Mucosa of stomach (tissue), 1 donor: ENCODE results near the gene PGRMC2.

ENCODE experiments used
- H3K27me3 ChIP-seq: one replicate; pipeline ENCODE4 v1.7.0; 2013; ENCODE audit warnings: mild to moderate bottlenecking, low read length; ENCODE audit not compliant: control insufficient read depth, insufficient read depth
- H3K36me3 ChIP-seq: one replicate; pipeline ENCODE4 v1.7.0; 2013; ENCODE audit warnings: low read length; ENCODE audit not compliant: control insufficient read depth, insufficient read depth
- H3K4me1 ChIP-seq: one replicate; pipeline ENCODE4 v1.7.0; 2013; ENCODE audit warnings: mild to moderate bottlenecking, low read length; ENCODE audit not compliant: control insufficient read depth, insufficient read depth
- H3K4me3 ChIP-seq: one replicate; pipeline ENCODE4 v1.7.0; 2013; ENCODE audit warnings: low read length
- H3K9ac ChIP-seq: one replicate; pipeline ENCODE4 v1.7.0; 2013; ENCODE audit warnings: mild to moderate bottlenecking, low read length, moderate library complexity
- H3K9me3 ChIP-seq: one replicate; pipeline ENCODE4 v1.7.0; 2013; ENCODE audit warnings: mild to moderate bottlenecking, low read length, moderate library complexity; ENCODE audit not compliant: control insufficient read depth
- donor health status: Pancreatic carcinoma.

Gene PGRMC2

GRCh38 chr4:128315756-128316520, 28.3 kb upstream of the PGRMC2 start:
- Histone ChIP-seq H3K36me3 (no peaks in the 10 kb centered on the region), H3K9me3 (no peaks in the 10 kb centered on the region), H3K27me3 (no peaks in the 10 kb centered on the region)

GRCh38 chr4:128311659-128312403, 24.2 kb upstream of the PGRMC2 start:
- Histone ChIP-seq H3K9me3 (no peaks in the 10 kb centered on the region), H3K4me1 (peaks cover 54% of the 10 kb centered on the region), H3K9ac (peak overlapping the region; percentile 18), H3K36me3 (no peaks in the 10 kb centered on the region), H3K27me3 (no peaks in the 10 kb centered on the region), H3K4me3 (no peak overlapping the region)

More at GRCh38 chr4:128315756-128316520, 28.3 kb upstream of the PGRMC2 start:
- Histone ChIP-seq H3K9ac (no peak overlapping the region), H3K4me3 (no peak overlapping the region), H3K4me1 (peaks cover 19% of the 10 kb centered on the region)

GRCh38 chr4:128310266-128310697, 22.7 kb upstream of the PGRMC2 start:
- H3K4me3 ChIP-seq = no peak overlapping the region
- H3K36me3 ChIP-seq = no peaks in the 10 kb centered on the region
- H3K9me3 ChIP-seq = no peaks in the 10 kb centered on the region
- H3K27me3 ChIP-seq = no peaks in the 10 kb centered on the region
- H3K4me1 ChIP-seq = peaks cover 63% of the 10 kb centered on the region
- H3K9ac ChIP-seq = no peak overlapping the region

DNA sequence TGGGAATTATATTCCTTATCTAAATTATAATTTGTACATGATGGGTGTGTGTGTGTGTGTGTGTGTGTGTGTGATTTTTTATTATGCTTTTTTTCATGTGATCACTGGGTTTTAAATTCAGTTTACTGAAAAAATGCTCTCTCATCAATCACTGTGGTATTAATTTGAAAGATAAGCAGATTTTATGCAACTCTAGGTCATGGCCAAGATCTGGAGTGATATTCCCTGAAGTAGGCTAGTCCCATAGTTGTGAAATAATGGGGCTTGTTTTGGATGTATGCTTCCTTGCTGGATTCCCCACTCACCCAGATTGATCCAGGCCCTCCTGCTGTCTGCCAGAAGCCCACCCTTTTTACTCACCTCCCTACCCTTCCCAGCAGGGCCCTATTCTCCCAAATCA, 22.0 kb upstream of the PGRMC2 start:
- Histone ChIP-seq H3K27me3 (no peaks in the 10 kb centered on the region), H3K36me3 (no peaks in the 10 kb centered on the region), H3K9ac (no peak overlapping the region), H3K4me1 (peaks cover 63% of the 10 kb centered on the region), H3K4me3 (no peak overlapping the region), H3K9me3 (no peaks in the 10 kb centered on the region)

DNA sequence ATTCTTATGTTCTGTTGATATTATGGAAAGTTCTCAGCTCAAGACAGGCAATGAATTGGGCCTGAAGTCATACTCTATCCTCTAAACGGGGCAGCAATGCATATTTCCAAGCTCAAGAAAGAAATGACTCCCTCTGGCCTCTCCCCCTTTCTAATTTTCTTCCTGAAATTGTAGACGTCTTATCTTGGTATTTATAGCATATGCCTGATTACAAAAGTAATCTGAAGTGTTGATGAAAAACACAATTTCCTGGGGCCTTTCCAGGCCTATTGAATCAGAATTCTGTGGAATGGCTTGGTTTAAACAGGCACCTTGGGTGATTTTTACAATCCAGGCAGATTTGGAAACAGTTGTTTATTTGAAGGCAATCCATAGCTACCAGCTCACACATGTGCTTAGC, 21.4 kb upstream of the PGRMC2 start:
- peaks cover 63% of the 10 kb centered on the region for H3K4me1 ChIP-seq
- H3K9ac ChIP-seq = no peak overlapping the region
- H3K4me3 ChIP-seq = no peak overlapping the region
- no peaks in the 10 kb centered on the region for H3K36me3 ChIP-seq
- no peaks in the 10 kb centered on the region for H3K27me3 ChIP-seq
- H3K9me3 ChIP-seq = no peaks in the 10 kb centered on the region

DNA sequence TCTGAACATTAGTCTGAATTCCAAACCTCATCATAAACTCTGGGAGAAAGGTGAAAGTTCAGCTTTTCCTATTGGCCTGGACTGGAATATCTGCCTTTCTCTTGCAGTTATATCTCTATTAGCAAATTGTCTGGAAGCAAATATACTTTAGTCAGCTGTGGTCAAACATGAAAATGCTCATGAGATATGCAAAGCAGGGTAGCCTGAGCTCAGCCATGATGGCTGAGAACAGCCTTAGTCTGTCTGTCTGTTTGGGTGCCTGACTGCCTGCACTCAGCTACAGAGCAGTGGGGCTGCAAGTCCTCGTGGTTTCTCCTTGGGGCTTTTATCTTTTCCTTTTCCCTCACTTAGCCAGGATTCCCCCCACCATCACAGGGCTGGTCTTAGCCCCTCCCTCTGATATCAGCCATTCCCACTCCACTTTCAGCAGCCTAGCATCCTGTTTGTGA, 19.5 kb upstream of the PGRMC2 start:
- no peak overlapping the region for H3K9ac ChIP-seq
- no peaks in the 10 kb centered on the region for H3K36me3 ChIP-seq
- H3K4me1 ChIP-seq = peaks cover 53% of the 10 kb centered on the region
- no peak overlapping the region for H3K4me3 ChIP-seq
- no peaks in the 10 kb centered on the region for H3K27me3 ChIP-seq
- no peaks in the 10 kb centered on the region for H3K9me3 ChIP-seq

DNA sequence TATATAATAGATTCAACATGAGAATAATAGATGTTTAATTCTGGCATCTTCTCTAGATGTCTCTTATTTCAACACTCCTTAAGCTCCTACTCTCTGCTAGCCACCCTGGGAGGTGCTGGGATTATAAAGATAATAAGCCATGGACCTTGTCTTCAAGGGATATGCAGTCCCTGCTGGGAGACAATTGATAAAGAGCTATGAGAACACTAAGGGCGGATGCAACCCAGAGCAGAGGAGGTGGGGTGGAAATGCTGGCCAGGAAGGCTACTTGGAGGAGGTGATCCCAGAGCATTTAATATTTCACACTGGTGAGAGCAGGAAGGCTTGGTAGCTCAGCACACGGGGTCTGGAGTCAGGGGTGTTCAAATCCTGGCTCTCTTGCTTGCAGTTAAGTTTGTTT, 18.3 kb upstream of the PGRMC2 start:
- Histone ChIP-seq H3K4me3 (no peak overlapping the region), H3K36me3 (no peaks in the 10 kb centered on the region), H3K4me1 (peaks cover 45% of the 10 kb centered on the region), H3K9me3 (no peaks in the 10 kb centered on the region), H3K27me3 (no peaks in the 10 kb centered on the region), H3K9ac (no peak overlapping the region)

GRCh38 chr4:128303986-128304385, 16.4 kb upstream of the PGRMC2 start:
- Histone ChIP-seq H3K9me3 (no peaks in the 10 kb centered on the region), H3K27me3 (no peaks in the 10 kb centered on the region), H3K4me3 (no peak overlapping the region), H3K9ac (no peak overlapping the region), H3K4me1 (peaks cover 29% of the 10 kb centered on the region), H3K36me3 (no peaks in the 10 kb centered on the region)

GRCh38 chr4:128303405-128303785, 15.8 kb upstream of the PGRMC2 start:
- peaks cover 28% of the 10 kb centered on the region for H3K4me1 ChIP-seq
- H3K9ac ChIP-seq = no peak overlapping the region
- no peaks in the 10 kb centered on the region for H3K9me3 ChIP-seq
- no peaks in the 10 kb centered on the region for H3K27me3 ChIP-seq
- no peaks in the 10 kb centered on the region for H3K36me3 ChIP-seq
- H3K4me3 ChIP-seq = no peak overlapping the region

GRCh38 chr4:128301979-128302378, 14.4 kb upstream of the PGRMC2 start:
- Histone ChIP-seq H3K9ac (no peak overlapping the region), H3K36me3 (no peaks in the 10 kb centered on the region), H3K4me3 (no peak overlapping the region), H3K4me1 (peaks cover 32% of the 10 kb centered on the region), H3K9me3 (no peaks in the 10 kb centered on the region), H3K27me3 (no peaks in the 10 kb centered on the region)

DNA sequence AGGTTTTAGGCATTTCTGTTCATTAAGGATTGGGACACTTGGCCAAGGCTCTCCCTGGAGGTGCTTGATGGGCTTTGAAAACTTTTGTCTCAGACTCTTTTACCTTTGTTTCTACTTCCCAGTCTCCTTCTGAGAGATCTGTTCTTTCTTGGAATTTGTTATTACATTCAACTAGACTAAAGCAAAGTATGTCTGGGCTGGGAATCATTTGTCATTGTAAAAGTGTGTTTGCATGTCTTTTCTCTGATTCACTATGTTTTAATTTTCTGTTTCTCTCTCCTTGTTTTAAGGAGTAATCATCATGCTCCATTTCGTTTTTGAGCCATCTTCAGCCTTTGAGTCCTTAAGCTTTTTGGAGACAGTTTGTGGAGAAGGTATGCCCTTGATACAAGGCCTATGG, 12.2 kb upstream of the PGRMC2 start:
- Histone ChIP-seq H3K36me3 (no peaks in the 10 kb centered on the region), H3K27me3 (no peaks in the 10 kb centered on the region), H3K4me1 (peaks cover 31% of the 10 kb centered on the region), H3K9me3 (no peaks in the 10 kb centered on the region), H3K4me3 (no peak overlapping the region), H3K9ac (no peak overlapping the region)

DNA sequence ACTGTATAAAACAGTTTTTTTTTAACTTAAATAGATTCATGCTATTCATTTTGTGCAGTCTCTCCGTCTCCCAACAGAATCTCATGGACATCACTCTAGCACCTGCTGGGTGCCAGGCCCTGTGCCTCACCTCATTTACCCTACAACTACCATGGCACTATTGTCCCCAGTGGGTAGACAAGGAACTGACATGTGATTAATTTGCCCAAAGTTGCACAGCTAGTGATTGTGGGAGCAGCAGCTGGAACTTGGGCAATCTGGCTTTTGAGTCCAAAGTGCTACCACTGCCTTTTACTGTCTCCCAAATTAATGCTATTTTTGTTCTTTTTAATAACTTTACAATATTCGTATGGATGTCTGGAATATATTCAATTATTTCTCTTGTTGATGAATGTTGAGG, 11.2 kb upstream of the PGRMC2 start:
- Histone ChIP-seq H3K4me1 (peaks cover 37% of the 10 kb centered on the region), H3K4me3 (no peak overlapping the region), H3K27me3 (no peaks in the 10 kb centered on the region), H3K9ac (no peak overlapping the region), H3K36me3 (no peaks in the 10 kb centered on the region), H3K9me3 (no peaks in the 10 kb centered on the region)
